HG02798 (cell line): ENCODE measurements around the gene ZGRF1.
"Not testable (repeated sequence)": the region's sequence is repeated elsewhere in the genome, so short reads cannot be mapped to it uniquely, and the experiment has no call there.

Experiments used
- ATAC-seq: cut with Tn5 transposase; IDR thresholded peaks from one replicate; pipeline ENCODE4 v1.9.1; 2021; ENCODE audit warnings: mild to moderate bottlenecking; ENCODE audit not compliant: unreplicated experiment, poor library complexity

The ZGRF1 gene

DNA sequence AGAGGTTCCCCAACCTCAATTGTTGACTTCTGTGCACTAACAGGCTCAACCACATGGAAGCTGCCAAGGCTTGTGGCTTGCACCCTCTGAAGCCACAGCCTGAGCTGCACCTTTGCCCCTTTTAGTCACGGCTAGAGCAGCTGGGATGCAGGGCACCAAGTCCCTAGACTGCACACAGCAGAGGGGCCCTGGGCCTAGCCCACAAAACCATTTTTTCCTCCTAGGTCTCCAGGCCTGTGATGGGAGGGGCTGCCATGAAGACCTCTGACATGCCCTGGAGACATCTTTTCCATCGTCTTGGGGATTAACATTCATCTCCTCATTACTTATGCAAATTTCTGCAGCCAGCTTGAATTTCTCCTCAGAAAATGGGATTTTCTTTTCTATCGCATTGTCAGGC lies 145.9 kb downstream of the ZGRF1 start:
- ATAC-seq, result not testable (repeated sequence)
